ENCODE data around the gene RPUSD1.
"Not testable (repeated sequence)": the region's sequence is repeated elsewhere in the genome, so short reads cannot be mapped to it uniquely, and the experiment has no call there.

DNA sequence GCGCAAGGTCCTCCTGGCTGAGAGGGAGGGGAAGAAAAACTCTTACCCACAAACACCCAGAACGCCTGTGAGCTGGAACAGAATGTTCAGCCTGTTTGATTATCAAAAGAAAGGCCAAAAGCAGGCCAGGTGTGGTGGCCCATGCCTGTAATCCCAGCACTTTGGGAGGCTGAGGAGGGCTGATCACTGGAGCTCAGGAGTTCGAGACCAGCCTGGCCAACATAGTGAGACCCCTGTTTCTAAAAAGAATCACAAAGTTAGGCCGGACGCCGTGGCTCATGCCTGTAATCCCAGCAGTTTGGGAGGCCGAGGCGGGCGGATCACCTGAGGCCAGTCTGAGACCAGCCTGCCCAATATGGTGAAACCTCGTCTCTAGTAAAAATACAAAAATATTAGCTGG is 11.9 kb downstream of the RPUSD1 start:
- TF ChIP-seq CTCF (optimal IDR thresholded peaks at IDR 0.05 in 1 of 3, IDR thresholded peaks at IDR 0.05 in 1 of 3, conservative IDR thresholded peaks at IDR 0.05 in 1 of 3; ENCODE audit: extremely low read depth in 1 of 3, insufficient read depth in 2 of 3, low read length in 3 of 3); EZH2 (IDR thresholded peaks at IDR 0.05; ENCODE audit: low read length): not testable (repeated sequence)

Data from keratinocyte (primary cell).